Activated CD4-positive, alpha-beta T cell treated with anti-CD3 and anti-CD28 coated beads, Interleukin-2, amount 10 ng/mL, durations not matched to agents 24 days and 14 days (primary cell): ENCODE results near the gene CEP192. TPM values are rescaled to one million over a fixed set of nuclear protein-coding genes. Genes with fewer than 3 reads are reported as not detected.

Experiments
- DNase-seq: peaks from one replicate; pipeline ENCODE4 v3.0.0; 2022
- H3K27ac Mint-ChIP-seq: one replicate; pipeline ENCODE4 v1.8.0; 2022; ENCODE audit warnings: mild to moderate bottlenecking, mixed read lengths
- H3K27me3 Mint-ChIP-seq: one replicate; pipeline ENCODE4 v1.8.0; 2022; ENCODE audit warnings: mixed read lengths
- H3K36me3 Mint-ChIP-seq: one replicate; pipeline ENCODE4 v1.8.0; 2022; ENCODE audit warnings: low read depth, mild to moderate bottlenecking, mixed read lengths
- H3K4me1 Mint-ChIP-seq: one replicate; pipeline ENCODE4 v1.8.0; 2021; ENCODE audit warnings: mixed read lengths
- H3K4me3 Mint-ChIP-seq: one replicate; pipeline ENCODE4 v1.8.0; 2022; ENCODE audit warnings: mild to moderate bottlenecking, moderate library complexity, mixed read lengths
- H3K9me3 Mint-ChIP-seq: one replicate; pipeline ENCODE4 v1.8.0; 2021; ENCODE audit warnings: mixed read lengths
- intact Hi-C: fragments of 100-400 bp; cut with micrococcal nuclease; formaldehyde crosslinking; loops from one replicate; pipeline ENCODE4 v1.15.1; 2023
- total RNA-seq: library from RNA; stranded (reverse); gene quantifications from 2 replicates; pipeline ENCODE4 v1.2.3, GENCODE V29; 2022

The CEP192 gene
- total RNA-seq, 1 donor from 2014 or later = 34.7 TPM

- H3K4me3 Mint-ChIP-seq = no peak overlapping the region
- intact Hi-C loops = no loop called here
- DNase-seq = no peak
- H3K27me3 Mint-ChIP-seq = peaks cover 33% of the 10 kb centered on the region
- H3K9me3 Mint-ChIP-seq = peaks cover 9% of the 10 kb centered on the region
- no peaks in the 10 kb centered on the region for H3K4me1 Mint-ChIP-seq
- H3K36me3 Mint-ChIP-seq = peaks cover 1% of the 10 kb centered on the region
- H3K27ac Mint-ChIP-seq = no peak overlapping the region
Measured at GRCh38 chr18:13165636-13166423, 174.7 kb downstream of the CEP192 start.

GRCh38 chr18:13173578-13174145 lies 182.5 kb downstream of the CEP192 start:
- Mint-ChIP-seq H3K27ac (no peak overlapping the region), H3K9me3 (no peaks in the 10 kb centered on the region), H3K36me3 (no peaks in the 10 kb centered on the region), H3K4me3 (no peak overlapping the region), H3K4me1 (peaks cover 16% of the 10 kb centered on the region), H3K27me3 (peaks cover 25% of the 10 kb centered on the region)
- no peak for DNase-seq
- intact Hi-C loops = no loop called here

Other genes starting within 250 kb of the CEP192 start
- gene PTPN2, start 107.1 kb upstream of the CEP192 start, total RNA-seq = 68.8 and 72.5 TPM in 2 replicates
- gene SEH1L, start 43.4 kb upstream of the CEP192 start, total RNA-seq = 132 TPM in 2 replicates
- gene LDLRAD4, start 227.4 kb downstream of the CEP192 start, total RNA-seq = 35.6 and 36.5 TPM in 2 replicates